ENCODE results near the gene DHX30. TPM values are rescaled to one million over a fixed set of nuclear protein-coding genes. Genes with fewer than 3 reads are reported as not detected.
A peak's percentile ranks its signal among the peaks of the same experiment; 100 is the strongest.

Gene DHX30
- total RNA-seq, 1 donor from 2014 or later = 62.0 TPM

- ATAC-seq = no peak
- Histone ChIP-seq H3K4me1 (no peaks in the 10 kb centered on the region), H3K27ac (no peak overlapping the region), H3K9me3 (no peaks in the 10 kb centered on the region), H3K27me3 (no peaks in the 10 kb centered on the region), H3K36me3 (peaks cover 89% of the 10 kb centered on the region), H3K4me3 (no peak overlapping the region)
- DNase-seq = no peak
- intact Hi-C loops (cut with DNase I) = loop anchor here (10.0 kb wide), 1 partner anchor 306 kb away; no protein-coding TSS in a partner anchor
- TF ChIP-seq CTCF (IDR thresholded peaks at IDR 0.05) = no peak
These were observed 45.7 kb downstream of the DHX30 start for GRCh38 chr3:47848599-47849117.

- intact Hi-C loops (cut with DNase I) = loop anchor here (10.0 kb wide), 1 partner anchor 306 kb away; no protein-coding TSS in a partner anchor
- no peaks in the 10 kb centered on the region for H3K4me1 ChIP-seq
- peaks cover 89% of the 10 kb centered on the region for H3K36me3 ChIP-seq
- H3K9me3 ChIP-seq = no peaks in the 10 kb centered on the region
- H3K27me3 ChIP-seq = no peaks in the 10 kb centered on the region
- no peak overlapping the region for H3K27ac ChIP-seq
- DNase-seq = no peak
- no peak for TF ChIP-seq CTCF (IDR thresholded peaks at IDR 0.05)
- ATAC-seq = no peak
- H3K4me3 ChIP-seq = no peak overlapping the region
These were observed 46.3 kb downstream of the DHX30 start for GRCh38 chr3:47849186-47849698.

GRCh38 chr3:47849699-47850563, 47.0 kb downstream of the DHX30 start:
- ATAC-seq (peak; percentile 28), DNase-seq (no peak)
- Histone ChIP-seq H3K27ac (no peak overlapping the region), H3K9me3 (no peaks in the 10 kb centered on the region), H3K4me3 (no peak overlapping the region), H3K4me1 (no peaks in the 10 kb centered on the region), H3K27me3 (no peaks in the 10 kb centered on the region), H3K36me3 (peaks cover 89% of the 10 kb centered on the region)
- intact Hi-C loops (cut with DNase I) = loop anchor here (10.0 kb wide), 1 partner anchor 305 kb away; no protein-coding TSS in a partner anchor
- peak; percentile 29 for TF ChIP-seq CTCF (IDR thresholded peaks at IDR 0.05)

- intact Hi-C loops (cut with DNase I) = no loop called here
- Histone ChIP-seq H3K9me3 (no peaks in the 10 kb centered on the region), H3K27ac (no peak overlapping the region), H3K4me1 (no peaks in the 10 kb centered on the region), H3K27me3 (no peaks in the 10 kb centered on the region), H3K4me3 (no peak overlapping the region), H3K36me3 (peaks cover 89% of the 10 kb centered on the region)
- TF ChIP-seq CTCF (IDR thresholded peaks at IDR 0.05) = no peak
- ATAC-seq (no peak), DNase-seq (no peak)
These were observed 47.8 kb downstream of the DHX30 start for GRCh38 chr3:47850564-47851410.

GRCh38 chr3:47851888-47852603, 49.1 kb downstream of the DHX30 start:
- Histone ChIP-seq H3K9me3 (no peaks in the 10 kb centered on the region), H3K36me3 (peaks cover 89% of the 10 kb centered on the region), H3K4me3 (no peak overlapping the region), H3K27ac (no peak overlapping the region), H3K27me3 (no peaks in the 10 kb centered on the region), H3K4me1 (no peaks in the 10 kb centered on the region)
- intact Hi-C loops (cut with DNase I) = no loop called here
- DNase-seq (no peak), ATAC-seq (no peak)
- no peak for TF ChIP-seq CTCF (IDR thresholded peaks at IDR 0.05)
